Measurements from ENCODE around the gene FAM107A. TPM values are rescaled to one million over a fixed set of nuclear protein-coding genes. Genes with fewer than 3 reads are reported as not detected.

FAM107A gene
- total and polyA plus RNA-seq, 2 of the 13 experiments (the other 11 are each of a cell fraction or from before 2014, with no cell fraction given) = not detected

DNA sequence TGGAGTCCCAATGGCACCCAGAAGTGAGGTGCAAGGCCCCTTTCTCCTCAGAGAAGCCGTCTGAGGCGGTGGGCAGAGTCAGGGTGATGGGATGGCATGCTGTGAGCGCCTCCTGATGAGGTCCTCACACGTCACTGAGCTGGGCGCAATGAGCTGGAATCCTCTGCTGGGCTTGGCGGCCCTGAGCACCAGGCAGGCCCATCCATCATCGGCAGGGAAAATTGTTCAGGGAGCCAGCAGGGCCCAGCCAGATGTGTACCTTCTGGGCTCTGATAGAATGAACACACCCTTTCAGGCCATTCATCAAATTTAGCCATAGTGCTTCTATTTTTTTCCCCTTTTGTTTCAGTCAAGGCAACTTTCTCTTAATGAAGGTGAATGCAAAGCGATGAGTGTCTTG is 45.7 kb upstream of the FAM107A start:
- H3K36me3 ChIP-seq (replicated peaks in 1 of 2; ENCODE audit: control insufficient read depth in 1 of 2, insufficient read depth in 2 of 2, low read length in 2 of 2) = no peaks in the 10 kb centered on the region
- BruUV-seq (replicated peaks) = no TSS peak
- H3K4me1 ChIP-seq (ENCODE audit: insufficient read depth, low read length) = peaks cover 7% of the 10 kb centered on the region
- no peaks in the 10 kb centered on the region for H3K79me2 ChIP-seq (ENCODE audit: insufficient read depth, low read length)
- H3K27ac ChIP-seq (ENCODE audit: extremely low read length, insufficient read depth, low read length) = no peak overlapping the region
- no peak overlapping the region for H2AFZ ChIP-seq (ENCODE audit: low read length)
- TF ChIP-seq SNAPC2 (CRISPR knock-in tag; IDR thresholded peaks at IDR 0.05) = no peak
- TF ChIP-seq IKZF1 (IDR thresholded peaks at IDR 0.05) = no peak
- no peak for TF ChIP-seq MTA3 (CRISPR knock-in tag; IDR thresholded peaks at IDR 0.05)
- TF ChIP-seq, protein P1, sequence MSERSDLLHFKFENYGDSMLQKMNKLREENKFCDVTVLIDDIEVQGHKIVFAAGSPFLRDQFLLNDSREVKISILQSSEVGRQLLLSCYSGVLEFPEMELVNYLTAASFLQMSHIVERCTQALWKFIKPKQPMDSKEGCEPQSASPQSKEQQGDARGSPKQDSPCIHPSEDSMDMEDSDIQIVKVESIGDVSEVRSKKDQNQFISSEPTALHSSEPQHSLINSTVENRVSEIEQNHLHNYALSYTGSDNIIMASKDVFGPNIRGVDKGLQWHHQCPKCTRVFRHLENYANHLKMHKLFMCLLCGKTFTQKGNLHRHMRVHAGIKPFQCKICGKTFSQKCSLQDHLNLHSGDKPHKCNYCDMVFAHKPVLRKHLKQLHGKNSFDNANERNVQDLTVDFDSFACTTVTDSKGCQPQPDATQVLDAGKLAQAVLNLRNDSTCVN (CRISPR knock-in tag; IDR thresholded peaks at IDR 0.05; ENCODE audit: borderline replicate concordance) = no peak
- TF ChIP-seq, protein P2, sequence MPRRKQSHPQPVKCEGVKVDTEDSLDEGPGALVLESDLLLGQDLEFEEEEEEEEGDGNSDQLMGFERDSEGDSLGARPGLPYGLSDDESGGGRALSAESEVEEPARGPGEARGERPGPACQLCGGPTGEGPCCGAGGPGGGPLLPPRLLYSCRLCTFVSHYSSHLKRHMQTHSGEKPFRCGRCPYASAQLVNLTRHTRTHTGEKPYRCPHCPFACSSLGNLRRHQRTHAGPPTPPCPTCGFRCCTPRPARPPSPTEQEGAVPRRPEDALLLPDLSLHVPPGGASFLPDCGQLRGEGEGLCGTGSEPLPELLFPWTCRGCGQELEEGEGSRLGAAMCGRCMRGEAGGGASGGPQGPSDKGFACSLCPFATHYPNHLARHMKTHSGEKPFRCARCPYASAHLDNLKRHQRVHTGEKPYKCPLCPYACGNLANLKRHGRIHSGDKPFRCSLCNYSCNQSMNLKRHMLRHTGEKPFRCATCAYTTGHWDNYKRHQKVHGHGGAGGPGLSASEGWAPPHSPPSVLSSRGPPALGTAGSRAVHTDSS (CRISPR knock-in tag; conservative IDR thresholded peaks at IDR 0.05) = no peak
- TF ChIP-seq ZNF720 (CRISPR knock-in tag; IDR thresholded peaks at IDR 0.05) = no peak
- TF ChIP-seq SMYD3 (CRISPR knock-in tag; IDR thresholded peaks at IDR 0.05) = no peak
- no peak for TF ChIP-seq MED8 (CRISPR knock-in tag; IDR thresholded peaks at IDR 0.05; ENCODE audit: insufficient replicate concordance)
- no peak for TF ChIP-seq PHF21A (CRISPR knock-in tag; IDR thresholded peaks at IDR 0.05)
- no peak for TF ChIP-seq ZIK1 (CRISPR knock-in tag; IDR thresholded peaks at IDR 0.05; ENCODE audit: borderline replicate concordance, low read depth)
- TF ChIP-seq REL (CRISPR knock-in tag; conservative IDR thresholded peaks at IDR 0.05) = no peak
- no peaks in the 10 kb centered on the region for H4K20me1 ChIP-seq (ENCODE audit: insufficient read depth, low read length)
- H3K9me3 ChIP-seq (ENCODE audit: low read length) = no peaks in the 10 kb centered on the region
- POLR2A ChIA-PET = no interaction called here
- no peak for FAIRE-seq
- H3K27me3 ChIP-seq (ENCODE audit: control insufficient read depth in 1 of 2, insufficient read depth in 2 of 2, low read length in 2 of 2) = peaks cover 2 to 19% of the 10 kb centered on the region in 2 experiments; a peak in 4 of 5 replicates
- 58% methylated on average over 7 of the region's 8 CpGs for WGBS (ENCODE audit: low lambda C conversion rate)
- in situ Hi-C loops (cut with HindIII; ENCODE audit: extremely low pct_ligation_motif_present, low pct_unique_long_range_greater_than_20kb) = no loop called here
- ATAC-seq = no peak
- H3K4me2 ChIP-seq (ENCODE audit: low read depth, low read length) = no peak overlapping the region
- H3K9ac ChIP-seq (ENCODE audit: insufficient read depth, low read depth, low read length) = no peak overlapping the region
- CTCF ChIA-PET (ENCODE audit: low intra/inter-chr PET ratio, low total read pairs) = no interaction called here
- intact Hi-C loops (cut with micrococcal nuclease; ENCODE audit: unreplicated experiment) = no loop called here
- H3K4me3 ChIP-seq (replicated peaks in 1 of 3; ENCODE audit: insufficient read depth in 1 of 3, low read depth in 2 of 3, low read length in 3 of 3) = no peak overlapping the region
- no peak for DNase-seq (ENCODE audit: low spot score)

All from HepG2 (cell line).